ENCODE data around the gene RHBDF1. TPM values are rescaled to one million over a fixed set of nuclear protein-coding genes. Genes with fewer than 3 reads are reported as not detected.

Gene RHBDF1
- total RNA-seq, 3 donors from 2014 or later (not counting 1 experiment from before 2014, with no cell fraction given), result 0.26 to 1.1 (median 0.78) TPM

- ATAC-seq (no peak), DNase-seq (no peak)
- Histone ChIP-seq H3K4me1 (ENCODE audit: control insufficient read depth, insufficient read depth, low read length) (peaks cover 8% of the 10 kb centered on the region), H3K4me3 (ENCODE audit: low read length) (no peak overlapping the region), H3K27me3 (ENCODE audit: control insufficient read depth, insufficient read depth, low read length) (no peaks in the 10 kb centered on the region), H3K9me3 (ENCODE audit: control insufficient read depth, insufficient read depth, low read length) (no peaks in the 10 kb centered on the region), H3K36me3 (ENCODE audit: control insufficient read depth, insufficient read depth, low read length) (peaks cover 27% of the 10 kb centered on the region), H3K27ac (ENCODE audit: low read length) (no peak overlapping the region)
- no peak overlapping the region for H3K4me3 Mint-ChIP-seq
- intact Hi-C loops (cut with micrococcal nuclease), result no loop called here
- H3K9me3 Mint-ChIP-seq, result no peaks in the 10 kb centered on the region
- no peak overlapping the region for H3K27ac Mint-ChIP-seq
- peaks cover 0 to 10% of the 10 kb centered on the region in 2 donors for H3K4me1 Mint-ChIP-seq
- TF ChIP-seq CTCF (IDR thresholded peaks at IDR 0.05), result no peak
- H3K36me3 Mint-ChIP-seq, result no peaks in the 10 kb centered on the region
- H3K27me3 Mint-ChIP-seq (ENCODE audit: low read depth in 2 of 2), result no peaks in the 10 kb centered on the region
- WGBS (ENCODE audit: insufficient coverage), result 94% methylated on average over 15 of the region's 15 CpGs
Observed at GRCh38 chr16:92431-93339, 20.3 kb upstream of the RHBDF1 start.

- Histone ChIP-seq H3K4me1 (ENCODE audit: control insufficient read depth, insufficient read depth, low read length) (peaks cover 1% of the 10 kb centered on the region), H3K27ac (ENCODE audit: low read length) (no peak overlapping the region), H3K36me3 (ENCODE audit: control insufficient read depth, insufficient read depth, low read length) (peaks cover 33% of the 10 kb centered on the region), H3K4me3 (ENCODE audit: low read length) (no peak overlapping the region), H3K9me3 (ENCODE audit: control insufficient read depth, insufficient read depth, low read length) (no peaks in the 10 kb centered on the region), H3K27me3 (ENCODE audit: control insufficient read depth, insufficient read depth, low read length) (no peaks in the 10 kb centered on the region)
- no peak overlapping the region for H3K4me3 Mint-ChIP-seq
- ATAC-seq (no peak), DNase-seq (no peak)
- intact Hi-C loops (cut with micrococcal nuclease), result no loop called here
- no peaks in the 10 kb centered on the region for H3K36me3 Mint-ChIP-seq
- H3K27me3 Mint-ChIP-seq (ENCODE audit: low read depth in 2 of 2), result no peaks in the 10 kb centered on the region
- H3K9me3 Mint-ChIP-seq, result no peaks in the 10 kb centered on the region
- 59% methylated on average over 9 of the region's 9 CpGs for WGBS (ENCODE audit: insufficient coverage)
- H3K4me1 Mint-ChIP-seq, result no peaks in the 10 kb centered on the region
- no peak overlapping the region for H3K27ac Mint-ChIP-seq
- TF ChIP-seq CTCF (IDR thresholded peaks at IDR 0.05), result no peak
Observed at GRCh38 chr16:91484-91883, 19.1 kb upstream of the RHBDF1 start.

- WGBS (ENCODE audit: insufficient coverage), result 95% methylated on average over 30 of the region's 30 CpGs
- Mint-ChIP-seq H3K36me3 (no peaks in the 10 kb centered on the region), H3K27ac (no peak overlapping the region), H3K4me1 (peaks cover 7 to 13% of the 10 kb centered on the region in 2 donors), H3K4me3 (no peak overlapping the region), H3K9me3 (no peaks in the 10 kb centered on the region), H3K27me3 (ENCODE audit: low read depth in 2 of 2) (no peaks in the 10 kb centered on the region)
- Histone ChIP-seq H3K4me3 (ENCODE audit: low read length) (no peak overlapping the region), H3K27ac (ENCODE audit: low read length) (no peak overlapping the region), H3K27me3 (ENCODE audit: control insufficient read depth, insufficient read depth, low read length) (no peaks in the 10 kb centered on the region), H3K4me1 (ENCODE audit: control insufficient read depth, insufficient read depth, low read length) (peaks cover 19% of the 10 kb centered on the region), H3K36me3 (ENCODE audit: control insufficient read depth, insufficient read depth, low read length) (peaks cover 35% of the 10 kb centered on the region), H3K9me3 (ENCODE audit: control insufficient read depth, insufficient read depth, low read length) (no peaks in the 10 kb centered on the region)
- DNase-seq (no peak), ATAC-seq (no peak)
- TF ChIP-seq CTCF (IDR thresholded peaks at IDR 0.05), result no peak
- intact Hi-C loops (cut with micrococcal nuclease), result no loop called here
Observed at GRCh38 chr16:89391-90302, 17.2 kb upstream of the RHBDF1 start.
